Erythroblast (primary cell): Measurements from ENCODE around the gene MMP20.

Experiments
- GATA1 ChIP-seq: IDR thresholded peaks from 2 replicates; pipeline ENCODE4 v1.6.1; 2011; ENCODE audit warnings: low read depth, mild to moderate bottlenecking, control low read depth, low read length, moderate library complexity
- POLR2A ChIP-seq: IDR thresholded peaks from 2 replicates; pipeline ENCODE4 v1.6.1; 2011; ENCODE audit warnings: mild to moderate bottlenecking, low read length

DNA sequence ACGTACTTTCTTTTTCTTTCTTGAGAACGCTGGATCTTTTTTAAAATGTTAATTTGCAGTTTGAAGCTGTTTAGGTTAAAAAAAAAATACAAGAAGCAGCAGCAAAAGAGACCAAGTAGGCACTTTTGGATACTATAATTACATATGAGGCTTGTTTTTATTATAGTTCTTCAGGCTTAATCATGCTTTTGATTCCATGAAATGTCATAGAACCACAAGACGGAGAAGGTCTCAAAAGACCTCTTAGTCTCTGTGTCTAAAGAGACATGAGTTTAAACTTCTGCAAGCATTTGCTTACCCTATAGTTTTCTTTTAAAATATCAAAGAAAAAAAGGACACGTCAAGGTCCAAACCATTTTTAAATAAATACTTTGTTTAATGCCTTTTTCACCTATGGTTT, 18.8 kb upstream of the MMP20 start:
- no peak for TF ChIP-seq POLR2A
- no peak for TF ChIP-seq GATA1
